ENCODE results near the gene HMCN1.

The HMCN1 gene

GRCh38 chr1:186240436-186240835 lies 506.2 kb downstream of the HMCN1 start:
- no peak for DNase-seq (ENCODE audit: low read depth)
- TF ChIP-seq CTCF (IDR thresholded peaks at IDR 0.05; ENCODE audit: low read depth, low read length, missing control alignments) = no peak
- no peak overlapping the region for H3K4me3 ChIP-seq (ENCODE audit: low read depth, low read length)

Data from GM12864 (cell line).